Activated T-cell treated with anti-CD3 and anti-CD28 coated beads, Interleukin-2, amount 50 U/mL, for 72 hours (primary cell): ENCODE data around the gene CHSY3. TPM values are rescaled to one million over a fixed set of nuclear protein-coding genes. Genes with fewer than 3 reads are reported as not detected.
"Not testable (repeated sequence)": the region's sequence is repeated elsewhere in the genome, so short reads cannot be mapped to it uniquely, and the experiment has no call there.

Experiments
- ATAC-seq, 2 donors: fragments of 150-1000 bp; cut with Tn5 transposase; replicated peaks in 1 of 2; 2 replicates each; pipeline ENCODE4 v1.10.0; 2021; ENCODE audit warnings: moderate library complexity in 2 of 2, mild to moderate bottlenecking in 1 of 2
- DNase-seq, 2 donors: peaks; one replicate each; pipeline ENCODE4 v3.0.0; 2021 to 2022; ENCODE audit warnings: mixed read lengths in 1 of 2
- H3K27ac Mint-ChIP-seq: one replicate; pipeline ENCODE4 v1.8.0; 2022; ENCODE audit warnings: mild to moderate bottlenecking, moderate library complexity, mixed read lengths
- H3K27me3 Mint-ChIP-seq: one replicate; pipeline ENCODE4 v1.8.0; 2022; ENCODE audit warnings: low read depth, mixed read lengths
- H3K36me3 Mint-ChIP-seq, 2 donors: one replicate each; pipeline ENCODE4 v1.8.0; 2022; ENCODE audit warnings: mixed read lengths in 2 of 2, mild to moderate bottlenecking in 1 of 2; ENCODE audit not compliant: insufficient read depth in 2 of 2
- H3K4me1 Mint-ChIP-seq: one replicate; pipeline ENCODE4 v1.8.0; 2022; ENCODE audit warnings: low read depth, mixed read lengths
- H3K4me3 Mint-ChIP-seq, 2 donors: one replicate each; pipeline ENCODE4 v1.8.0; 2022; ENCODE audit warnings: mild to moderate bottlenecking in 2 of 2, mixed read lengths in 2 of 2, moderate library complexity in 2 of 2
- H3K9me3 Mint-ChIP-seq, 2 donors: one replicate each; pipeline ENCODE4 v1.8.0; 2022; ENCODE audit warnings: mixed read lengths in 2 of 2
- total RNA-seq, 2 donors: library from RNA; stranded (reverse); gene quantifications; one replicate each; pipeline ENCODE4 v1.2.3, GENCODE V29; 2022

Gene CHSY3
- total RNA-seq, 2 donors from 2014 or later = not detected

- no peaks in the 10 kb centered on the region for H3K9me3 Mint-ChIP-seq
- H3K27ac Mint-ChIP-seq = no peak overlapping the region
- no peak for ATAC-seq
- no peaks in the 10 kb centered on the region for H3K36me3 Mint-ChIP-seq
- H3K4me3 Mint-ChIP-seq = no peak overlapping the region
- no peaks in the 10 kb centered on the region for H3K4me1 Mint-ChIP-seq
- DNase-seq = no peak
- no peaks in the 10 kb centered on the region for H3K27me3 Mint-ChIP-seq
These were observed 267.4 kb downstream of the CHSY3 start for GRCh38 chr5:130171699-130172098.

- Mint-ChIP-seq H3K4me3 (no peak overlapping the region), H3K36me3 (no peaks in the 10 kb centered on the region), H3K4me1 (no peaks in the 10 kb centered on the region), H3K9me3 (no peaks in the 10 kb centered on the region), H3K27ac (no peak overlapping the region), H3K27me3 (no peaks in the 10 kb centered on the region)
- ATAC-seq (no peak), DNase-seq (no peak)
These were observed 278.9 kb downstream of the CHSY3 start for GRCh38 chr5:130183115-130183514.

- peaks cover 3% of the 10 kb centered on the region for H3K27me3 Mint-ChIP-seq
- no peaks in the 10 kb centered on the region for H3K4me1 Mint-ChIP-seq
- no peaks in the 10 kb centered on the region for H3K9me3 Mint-ChIP-seq
- H3K27ac Mint-ChIP-seq = no peak overlapping the region
- H3K4me3 Mint-ChIP-seq = no peak overlapping the region
- peaks cover 0 to 1% of the 10 kb centered on the region in 2 donors for H3K36me3 Mint-ChIP-seq
- no peak for ATAC-seq
- DNase-seq = no peak
These were observed 285.7 kb downstream of the CHSY3 start for GRCh38 chr5:130189961-130190360.

GRCh38 chr5:130198927-130199326 lies 294.7 kb downstream of the CHSY3 start:
- DNase-seq (no peak), ATAC-seq (no peak)
- Mint-ChIP-seq H3K36me3 (no peaks in the 10 kb centered on the region), H3K27me3 (peaks cover 11% of the 10 kb centered on the region), H3K4me3 (no peak overlapping the region), H3K4me1 (no peaks in the 10 kb centered on the region), H3K9me3 (no peaks in the 10 kb centered on the region), H3K27ac (no peak overlapping the region)

GRCh38 chr5:130206686-130207085 lies 302.4 kb downstream of the CHSY3 start:
- Mint-ChIP-seq H3K4me1 (no peaks in the 10 kb centered on the region), H3K27ac (no peak overlapping the region), H3K36me3 (no peaks in the 10 kb centered on the region), H3K27me3 (no peaks in the 10 kb centered on the region), H3K4me3 (no peak overlapping the region), H3K9me3 (peaks cover 0 to 1% of the 10 kb centered on the region in 2 donors)
- DNase-seq = no peak
- ATAC-seq = no peak

- no peaks in the 10 kb centered on the region for H3K27me3 Mint-ChIP-seq
- ATAC-seq (no peak), DNase-seq (no peak)
- no peak overlapping the region for H3K4me3 Mint-ChIP-seq
- no peak overlapping the region for H3K27ac Mint-ChIP-seq
- peaks cover 0 to 3% of the 10 kb centered on the region in 2 donors for H3K9me3 Mint-ChIP-seq
- H3K36me3 Mint-ChIP-seq = no peaks in the 10 kb centered on the region
- H3K4me1 Mint-ChIP-seq = no peaks in the 10 kb centered on the region
These were observed 309.3 kb downstream of the CHSY3 start for GRCh38 chr5:130213607-130214006.

- Mint-ChIP-seq H3K4me1 (no peaks in the 10 kb centered on the region), H3K27ac (no peak overlapping the region), H3K4me3 (no peak overlapping the region), H3K36me3 (no peaks in the 10 kb centered on the region), H3K9me3 (peaks cover 0 to 3% of the 10 kb centered on the region in 2 donors), H3K27me3 (no peaks in the 10 kb centered on the region)
- DNase-seq (no peak), ATAC-seq (no peak)
These were observed 312.0 kb downstream of the CHSY3 start for GRCh38 chr5:130216286-130216685.

- no peaks in the 10 kb centered on the region for H3K4me1 Mint-ChIP-seq
- DNase-seq (no peak), ATAC-seq (no peak)
- no peak overlapping the region for H3K27ac Mint-ChIP-seq
- no peak overlapping the region for H3K4me3 Mint-ChIP-seq
- no peaks in the 10 kb centered on the region for H3K36me3 Mint-ChIP-seq
- no peaks in the 10 kb centered on the region for H3K27me3 Mint-ChIP-seq
- no peaks in the 10 kb centered on the region for H3K9me3 Mint-ChIP-seq
These were observed 318.3 kb downstream of the CHSY3 start for GRCh38 chr5:130222573-130222972.

- not testable (repeated sequence) for ATAC-seq
These were observed 322.3 kb downstream of the CHSY3 start for GRCh38 chr5:130226556-130226955.

GRCh38 chr5:130227699-130228098 lies 323.4 kb downstream of the CHSY3 start:
- Mint-ChIP-seq H3K27me3 (no peaks in the 10 kb centered on the region), H3K36me3 (no peaks in the 10 kb centered on the region), H3K4me1 (no peaks in the 10 kb centered on the region), H3K9me3 (no peaks in the 10 kb centered on the region), H3K27ac (no peak overlapping the region), H3K4me3 (no peak overlapping the region)
- ATAC-seq (no peak), DNase-seq (no peak)

More at GRCh38 chr5:130226556-130226955, 322.3 kb downstream of the CHSY3 start:
- not testable (repeated sequence) for H3K4me1 Mint-ChIP-seq, H3K27ac Mint-ChIP-seq, H3K27me3 Mint-ChIP-seq, H3K9me3 Mint-ChIP-seq, H3K36me3 Mint-ChIP-seq, H3K4me3 Mint-ChIP-seq, DNase-seq

- H3K4me1 Mint-ChIP-seq = no peaks in the 10 kb centered on the region
- ATAC-seq (no peak), DNase-seq (no peak)
- no peaks in the 10 kb centered on the region for H3K27me3 Mint-ChIP-seq
- H3K4me3 Mint-ChIP-seq = no peak overlapping the region
- no peaks in the 10 kb centered on the region for H3K36me3 Mint-ChIP-seq
- H3K9me3 Mint-ChIP-seq = peaks cover 0 to 3% of the 10 kb centered on the region in 2 donors
- H3K27ac Mint-ChIP-seq = no peak overlapping the region
These were observed 327.5 kb downstream of the CHSY3 start for GRCh38 chr5:130231786-130232185.

GRCh38 chr5:130234816-130235215 lies 330.6 kb downstream of the CHSY3 start:
- DNase-seq (no peak), ATAC-seq (no peak)
- no peaks in the 10 kb centered on the region for H3K36me3 Mint-ChIP-seq
- peaks cover 0 to 3% of the 10 kb centered on the region in 2 donors for H3K9me3 Mint-ChIP-seq
- H3K4me1 Mint-ChIP-seq = no peaks in the 10 kb centered on the region
- H3K4me3 Mint-ChIP-seq = no peak overlapping the region
- no peaks in the 10 kb centered on the region for H3K27me3 Mint-ChIP-seq
- no peak overlapping the region for H3K27ac Mint-ChIP-seq
